Astrocyte of the hippocampus (primary cell): ENCODE measurements around the gene MARK3.
"Not testable (repeated sequence)": the region's sequence is repeated elsewhere in the genome, so short reads cannot be mapped to it uniquely, and the experiment has no call there.

ENCODE experiments used
- DNase-seq: peaks from one replicate; pipeline ENCODE4 v3.0.0; 2011; ENCODE audit warnings: low read depth, low spot score

The MARK3 gene

GRCh38 chr14:103385152-103385928 lies at the start of gene MARK3:
MARK3 (plus strand) TSS chr14:103385415; CDS start chr14:103386030, 615 bp downstream.
- DNase-seq: peak; percentile 99

- DNase-seq: no peak
These were observed 49.0 kb upstream of the MARK3 start for GRCh38 chr14:103336191-103336590.

- DNase-seq: no peak
These were observed 47.4 kb upstream of the MARK3 start for GRCh38 chr14:103337794-103338193.

GRCh38 chr14:103339561-103339960 lies 45.7 kb upstream of the MARK3 start:
- DNase-seq: no peak

- no peak for DNase-seq
These were observed 44.6 kb upstream of the MARK3 start for GRCh38 chr14:103340480-103341212.

GRCh38 chr14:103341250-103342129 lies 43.7 kb upstream of the MARK3 start:
- DNase-seq: no peak

- no peak for DNase-seq
These were observed 41.9 kb upstream of the MARK3 start for GRCh38 chr14:103343164-103343879.

GRCh38 chr14:103343905-103344797 lies 41.1 kb upstream of the MARK3 start:
- DNase-seq: no peak

GRCh38 chr14:103346286-103346685 lies 38.9 kb upstream of the MARK3 start:
- no peak for DNase-seq

- DNase-seq: no peak
These were observed 38.0 kb upstream of the MARK3 start for GRCh38 chr14:103347091-103347815.

GRCh38 chr14:103348154-103348553 lies 37.1 kb upstream of the MARK3 start:
- DNase-seq: no peak

GRCh38 chr14:103349982-103350381 lies 35.2 kb upstream of the MARK3 start:
- no peak for DNase-seq

- DNase-seq: no peak
These were observed 31.9 kb upstream of the MARK3 start for GRCh38 chr14:103353362-103353761.

- no peak for DNase-seq
These were observed 31.1 kb upstream of the MARK3 start for GRCh38 chr14:103354141-103354540.

GRCh38 chr14:103356024-103356682 lies 29.1 kb upstream of the MARK3 start:
- DNase-seq: no peak

GRCh38 chr14:103357552-103357951 lies 27.7 kb upstream of the MARK3 start:
- DNase-seq: not testable (repeated sequence)

- no peak for DNase-seq
These were observed 24.7 kb upstream of the MARK3 start for GRCh38 chr14:103360548-103360947.

GRCh38 chr14:103361867-103362266 lies 23.3 kb upstream of the MARK3 start:
- DNase-seq: peak; percentile 72

GRCh38 chr14:103362780-103363179 lies 22.4 kb upstream of the MARK3 start:
- DNase-seq: no peak
